GM23338 (cell line): ENCODE measurements around the gene TTYH1. TPM values are rescaled to one million over a fixed set of nuclear protein-coding genes. Genes with fewer than 3 reads are reported as not detected.
"Not testable (repeated sequence)": the region's sequence is repeated elsewhere in the genome, so short reads cannot be mapped to it uniquely, and the experiment has no call there.

Experiments used
- ATAC-seq: fragments of 200-7000 bp; cut with Tn5 transposase; 3 replicates; pipeline ENCODE4 v1.9.1; 2020
- DNase-seq: peaks from one replicate; pipeline ENCODE4 v3.0.0-alpha.2; 2015; ENCODE audit warnings: low spot score
- H2AFZ ChIP-seq: fragments of 200-600 bp; sonication (generic); 2 replicates; pipeline ENCODE4 v1.8.0; 2016; ENCODE audit warnings: antibody characterized with exemption, mild to moderate bottlenecking, moderate library complexity
- H3F3A ChIP-seq: fragments of 200-600 bp; sonication (generic); replicated peaks from 2 replicates; pipeline ENCODE4 v1.8.0; 2017; ENCODE audit warnings: antibody characterized with exemption, mixed run types, low read depth
- H3K27ac ChIP-seq: fragments of 200-600 bp; sonication (generic); 2 replicates; pipeline ENCODE4 v1.6.1; 2016; ENCODE audit warnings: low read depth
- H3K27me3 ChIP-seq: fragments of 200-600 bp; sonication (generic); 2 replicates; pipeline ENCODE4 v1.8.0; 2016; ENCODE audit warnings: mild to moderate bottlenecking, mixed run types, moderate library complexity; ENCODE audit not compliant: insufficient read depth
- H3K36me3 ChIP-seq: fragments of 200-600 bp; sonication (generic); 2 replicates; pipeline ENCODE4 v1.8.0; 2016; ENCODE audit warnings: mild to moderate bottlenecking; ENCODE audit not compliant: insufficient read depth
- H3K4me1 ChIP-seq: fragments of 200-600 bp; sonication (generic); 2 replicates; pipeline ENCODE4 v1.8.0; 2016; ENCODE audit warnings: mild to moderate bottlenecking, moderate library complexity; ENCODE audit not compliant: insufficient read depth
- H3K4me2 ChIP-seq: fragments of 200-600 bp; sonication (generic); 2 replicates; pipeline ENCODE4 v1.7.1; 2017; ENCODE audit warnings: mixed run types
- H3K4me3 ChIP-seq: fragments of 200-600 bp; sonication (generic); 2 replicates; pipeline ENCODE4 v1.6.1; 2016; ENCODE audit warnings: mixed run types
- H3K79me2 ChIP-seq: fragments of 200-600 bp; sonication (generic); replicated peaks from 2 replicates; pipeline ENCODE4 v1.8.0; 2017; ENCODE audit warnings: mild to moderate bottlenecking; ENCODE audit not compliant: insufficient read depth
- H3K9me2 ChIP-seq: fragments of 200-600 bp; sonication (generic); 2 replicates; pipeline ENCODE4 v1.8.0; 2017; ENCODE audit not compliant: insufficient read depth
- H4K20me1 ChIP-seq: fragments of 200-600 bp; sonication (generic); replicated peaks from 2 replicates; pipeline ENCODE4 v1.8.0; 2017; ENCODE audit warnings: mild to moderate bottlenecking; ENCODE audit not compliant: insufficient read depth
- H3K27ac Mint-ChIP-seq: 2 replicates; pipeline ENCODE4 v1.8.0; 2020; ENCODE audit warnings: inconsistent platforms, mild to moderate bottlenecking, moderate library complexity, mixed read lengths
- H3K27me3 Mint-ChIP-seq: 3 replicates; pipeline ENCODE4 v1.8.0; 2022; ENCODE audit warnings: low read depth, mild to moderate bottlenecking, moderate library complexity, mixed read lengths, inconsistent platforms; ENCODE audit not compliant: insufficient read depth, poor library complexity
- H3K36me3 Mint-ChIP-seq: 3 replicates; pipeline ENCODE4 v1.8.0; 2021; ENCODE audit warnings: low read depth, mild to moderate bottlenecking, inconsistent platforms, moderate library complexity, mixed read lengths
- H3K4me1 Mint-ChIP-seq: 3 replicates; pipeline ENCODE4 v1.8.0; 2020; ENCODE audit warnings: mild to moderate bottlenecking, inconsistent platforms, mixed read lengths
- H3K4me3 Mint-ChIP-seq: 3 replicates; pipeline ENCODE4 v1.8.0; 2021; ENCODE audit warnings: moderate library complexity, mild to moderate bottlenecking, inconsistent platforms, mixed read lengths
- H3K9me3 Mint-ChIP-seq: 3 replicates; pipeline ENCODE4 v1.8.0; 2020; ENCODE audit warnings: moderate library complexity, mild to moderate bottlenecking, inconsistent platforms, mixed read lengths
- CREB1 ChIP-seq: fragments of 250-450 bp; sonication (Bioruptor Pico); IDR thresholded peaks from 2 replicates; pipeline ENCODE4 v1.5.0; 2020; ENCODE audit warnings: low read depth, mild to moderate bottlenecking, moderate library complexity
- CTCF ChIP-seq, 2 experiments: fragments of 200-600 bp in 1 of 2; sonication (generic) in 1 of 2; conservative IDR thresholded peaks; 2 replicates each; pipeline versions ENCODE4 v1.5.1 to v1.6.1; 2016 to 2017; ENCODE audit warnings: antibody characterized with exemption in 2 of 2, low read depth in 2 of 2, mild to moderate bottlenecking in 2 of 2, moderate library complexity in 1 of 2
- ETS1 ChIP-seq: IDR thresholded peaks from 2 replicates; pipeline ENCODE4 v1.6.1; 2016; ENCODE audit warnings: antibody characterized with exemption
- EZH2 ChIP-seq: fragments of 200-600 bp; sonication (generic); IDR thresholded peaks from one replicate; pipeline ENCODE4 v1.8.0; 2017; ENCODE audit warnings: antibody characterized with exemption, mild to moderate bottlenecking, low read depth; ENCODE audit not compliant: unreplicated experiment
- EZH2phosphoT487 ChIP-seq: fragments of 200-600 bp; sonication (generic); IDR thresholded peaks from one replicate; pipeline ENCODE4 v1.8.1; 2018; ENCODE audit warnings: antibody characterized with exemption; ENCODE audit not compliant: unreplicated experiment
- NANOG ChIP-seq: IDR thresholded peaks from 2 replicates; pipeline ENCODE4 v1.6.1; 2016; ENCODE audit warnings: antibody characterized with exemption, borderline replicate concordance
- REST ChIP-seq: IDR thresholded peaks from one replicate; pipeline ENCODE4 v1.6.1; 2018; ENCODE audit warnings: antibody characterized with exemption; ENCODE audit not compliant: unreplicated experiment
- long read RNA-seq: library from polyadenylated mRNA; unstranded; transcript quantifications from one replicate; pipeline ENCODE4 v2.0.0, GENCODE V29; 2020; ENCODE audit not compliant: unreplicated experiment
- polyA plus RNA-seq: library from polyadenylated mRNA; unstranded; fragments of >200 nt; fragmentation: Nextera tagmentation; extraction: Ambion mirVana; gene quantifications from 2 replicates; pipeline ENCODE4 v1.2.1, GENCODE V29; 2016
- total RNA-seq: library from RNA; depleted of rRNA; stranded (reverse); fragments of >200 nt; shearing (Covaris generic); gene quantifications from 2 replicates; pipeline ENCODE4 v1.2.3, GENCODE V29; 2014; rRNA removed

Gene TTYH1
- total RNA-seq (31.8 and 40.8 TPM in 2 replicates), polyA plus RNA-seq (18.2 and 21.5 TPM in 2 replicates)
- long read RNA-seq, transcript TTYH1-203 (13 exons, 1,763 nt) = minor isoform, 5 of 24 reads
- long read RNA-seq, transcript TTYH1-202 (14 exons, 1,885 nt) = major isoform, 9 of 24 reads
- long read RNA-seq, partial matches to known transcripts = 4 of 24 reads
- long read RNA-seq, other reads (novel, unspliced or antisense) = 4 of 24 reads

- DNase-seq = peak; percentile 66
- Histone ChIP-seq H3K4me2 (peak within 1 kb of the TSS; percentile 95), H3K9me2 (no peaks in the 10 kb centered on the region), H3K27me3 (peaks cover 23% of the 10 kb centered on the region), H3K79me2 (no peaks in the 10 kb centered on the region), H3K4me3 (peak within 1 kb of the TSS; percentile 86), H3K36me3 (no peaks in the 10 kb centered on the region), H3K4me1 (peaks cover 23% of the 10 kb centered on the region), H4K20me1 (no peaks in the 10 kb centered on the region), H3F3A (peaks cover 13% of the 10 kb centered on the region), H2AFZ (peak within 1 kb of the TSS; percentile 93), H3K27ac (no peak within 1 kb of the TSS)
- H3K4me1 Mint-ChIP-seq = peaks cover 32% of the 10 kb centered on the region
- peaks cover 22% of the 10 kb centered on the region for H3K9me3 Mint-ChIP-seq
- H3K27ac Mint-ChIP-seq = no peak within 1 kb of the TSS
- peaks cover 18% of the 10 kb centered on the region for H3K36me3 Mint-ChIP-seq
- ATAC-seq = peak; percentile 50
- peak within 1 kb of the TSS; percentile 86 for H3K4me3 Mint-ChIP-seq
- TF ChIP-seq EZH2phosphoT487 (no peak), CTCF (conservative IDR thresholded peaks at IDR 0.05; ENCODE audit: low read depth in 2 of 2) (peak in 1 of 2 experiments; percentile 56; a peak in 2 of 4 replicates)
- H3K27me3 Mint-ChIP-seq = peaks cover 35% of the 10 kb centered on the region
Measured at GRCh38 chr19:54415208-54415900, at the start of gene TTYH1. Gene TTYH1 (plus strand): TSS chr19:54415464. CDS start chr19:54415553, 89 bp downstream.

GRCh38 chr19:54365798-54366197 is 49.5 kb upstream of the TTYH1 start:
- not testable (repeated sequence) for H2AFZ ChIP-seq, H3K27ac ChIP-seq, H3K79me2 ChIP-seq, H3K9me2 ChIP-seq, ATAC-seq, H3K4me3 ChIP-seq, H3K36me3 ChIP-seq, H3K9me3 Mint-ChIP-seq, H3K4me2 ChIP-seq, DNase-seq, H3K27ac Mint-ChIP-seq, H3K36me3 Mint-ChIP-seq, H3K4me3 Mint-ChIP-seq, H3K4me1 ChIP-seq, H3K27me3 Mint-ChIP-seq, H4K20me1 ChIP-seq, H3K27me3 ChIP-seq, H3F3A ChIP-seq
- H3K4me1 Mint-ChIP-seq = peaks cover 15% of the 10 kb centered on the region; the same call in 2 of the 3 replicates

GRCh38 chr19:54366811-54367210 is 48.5 kb upstream of the TTYH1 start:
- H3K27me3 ChIP-seq = no peaks in the 10 kb centered on the region
- no peak overlapping the region for H3K4me3 ChIP-seq
- H3K4me1 ChIP-seq = 0 out of 2 replicates have a peak, but pooled peaks cover 3% of the 10 kb centered on the region
- H3F3A ChIP-seq = no peaks in the 10 kb centered on the region
- Mint-ChIP-seq H3K36me3 (no peaks in the 10 kb centered on the region), H3K27me3 (peaks cover 8% of the 10 kb centered on the region), H3K4me1 (peaks cover 9% of the 10 kb centered on the region; the same call in 2 of the 3 replicates), H3K9me3 (no peaks in the 10 kb centered on the region), H3K4me3 (no peak overlapping the region), H3K27ac (no peak overlapping the region)
- no peak overlapping the region for H3K27ac ChIP-seq
- H4K20me1 ChIP-seq = no peaks in the 10 kb centered on the region
- ATAC-seq (no peak), DNase-seq (no peak)
- no peaks in the 10 kb centered on the region for H3K9me2 ChIP-seq
- H3K36me3 ChIP-seq = no peaks in the 10 kb centered on the region
- H2AFZ ChIP-seq = no peak overlapping the region
- no peaks in the 10 kb centered on the region for H3K79me2 ChIP-seq
- no peak overlapping the region for H3K4me2 ChIP-seq
- TF ChIP-seq NANOG (no peak), CREB1 (CRISPR knock-in tag) (no peak), ETS1 (no peak), EZH2 (no peak), REST (no peak)
